CD4-positive, alpha-beta memory T cell (primary cell): ENCODE results near the gene LORICRIN. TPM values are rescaled to one million over a fixed set of nuclear protein-coding genes. Genes with fewer than 3 reads are reported as not detected.
A peak's percentile ranks its signal among the peaks of the same experiment; 100 is the strongest.

Source experiments
- CTCF ChIA-PET: fragments of 350-600 bp; sonication (Branson Sonifier 250); formaldehyde crosslinking; loops from one replicate; lab custom pipeline; 2021; ENCODE audit warnings: inconsistent platforms; ENCODE audit not compliant: partially characterized antibody; lab: Charles Lee
- POLR2A ChIA-PET: fragments of 350-600 bp; sonication (Branson Sonifier 250); formaldehyde crosslinking; loops from one replicate; lab custom pipeline; 2021; ENCODE audit not compliant: partially characterized antibody; lab: Charles Lee
- DNase-seq, 5 donors: peaks; one replicate each; pipeline versions ENCODE4 v3.0.0 to v3.0.0-alpha.2; 2020 to 2022; ENCODE audit warnings: mixed read lengths in 1 of 5
- H3K27ac ChIP-seq: one replicate; pipeline ENCODE4 v1.7.0; 2013; ENCODE audit warnings: low read depth, low read length
- H3K27me3 ChIP-seq: 2 replicates; pipeline ENCODE4 v1.7.0; 2013; ENCODE audit warnings: mild to moderate bottlenecking, low read length, moderate library complexity; ENCODE audit not compliant: insufficient read depth
- H3K36me3 ChIP-seq: 2 replicates; pipeline ENCODE4 v1.7.0; 2013; ENCODE audit warnings: mild to moderate bottlenecking, low read length, moderate library complexity; ENCODE audit not compliant: insufficient read depth
- H3K4me1 ChIP-seq: 2 replicates; pipeline ENCODE4 v1.7.0; 2013; ENCODE audit warnings: mild to moderate bottlenecking, low read length, moderate library complexity; ENCODE audit not compliant: insufficient read depth
- H3K4me3 ChIP-seq, 2 donors: one replicate each; pipeline ENCODE4 v1.7.0; 2013; ENCODE audit warnings: low read length in 2 of 2, mild to moderate bottlenecking in 1 of 2
- H3K9me3 ChIP-seq, 2 donors: one replicate each; pipeline ENCODE4 v1.7.0; 2013; ENCODE audit warnings: low read length in 2 of 2, control low read depth in 1 of 2; ENCODE audit not compliant: control insufficient read depth in 1 of 2
- H3K27ac Mint-ChIP-seq, 7 donors: one replicate each; pipeline ENCODE4 v1.8.0; 2020 to 2021; ENCODE audit warnings: mixed read lengths in 7 of 7, mild to moderate bottlenecking in 6 of 7, inconsistent platforms in 3 of 7, moderate library complexity in 3 of 7
- H3K27me3 Mint-ChIP-seq, 2 donors: one replicate each; pipeline ENCODE4 v1.8.0; 2020 to 2021; ENCODE audit warnings: mixed read lengths in 2 of 2
- H3K36me3 Mint-ChIP-seq, 2 donors: one replicate each; pipeline ENCODE4 v1.8.0; 2020 to 2021; ENCODE audit warnings: mixed read lengths in 2 of 2, inconsistent platforms in 1 of 2, mild to moderate bottlenecking in 1 of 2
- H3K4me1 Mint-ChIP-seq, 4 donors: one replicate each; pipeline ENCODE4 v1.8.0; 2020 to 2021; ENCODE audit warnings: mixed read lengths in 4 of 4, mild to moderate bottlenecking in 1 of 4
- H3K4me3 Mint-ChIP-seq, 8 donors: one replicate each; pipeline ENCODE4 v1.8.0; 2020 to 2021; ENCODE audit warnings: mixed read lengths in 8 of 8, mild to moderate bottlenecking in 7 of 8, moderate library complexity in 6 of 8, inconsistent platforms in 3 of 8
- H3K9me3 Mint-ChIP-seq, 8 donors: one replicate each; pipeline ENCODE4 v1.8.0; 2020 to 2021; ENCODE audit warnings: mixed read lengths in 8 of 8, mild to moderate bottlenecking in 5 of 8, inconsistent platforms in 3 of 8, moderate library complexity in 1 of 8
- intact Hi-C: fragments of 100-400 bp; cut with micrococcal nuclease; formaldehyde crosslinking; loops from one replicate; pipeline ENCODE4 v1.15.1; 2023
- polyA plus RNA-seq, 2 donors: library from polyadenylated mRNA; unstranded; fragments of 300-500 nt; fragmentation: Illumina TruSeq; gene quantifications; one replicate each; pipeline ENCODE4 v1.2.3, GENCODE V29; 2021
- total RNA-seq, 2 experiments: library from RNA; stranded (reverse); gene quantifications; one replicate each; pipeline ENCODE4 v1.2.3, GENCODE V29; 2021

The LORICRIN gene
- total and polyA plus RNA-seq, 4 experiments from 2014 or later: not detected

DNA sequence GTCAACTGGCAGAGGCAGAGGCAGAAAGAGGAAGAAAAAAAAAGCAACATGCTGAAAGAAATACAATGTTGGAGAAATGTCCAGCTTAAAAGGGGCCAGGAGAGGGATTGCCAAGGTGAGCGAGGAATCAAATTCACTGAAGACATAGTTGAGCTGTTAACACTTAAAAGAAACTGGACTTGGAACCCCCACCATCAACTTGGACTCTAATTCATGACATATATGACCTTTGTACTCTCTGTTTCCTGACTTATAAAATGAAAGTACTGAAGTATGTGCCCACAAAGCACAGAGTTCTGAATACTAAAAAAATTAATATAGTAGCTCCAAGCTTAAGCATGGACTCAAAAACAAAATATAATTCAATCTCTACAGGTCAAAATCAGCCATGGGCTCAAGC is 26.0 kb upstream of the LORICRIN start:
- CTCF ChIA-PET: interaction anchor here (1.4 to 1.5 kb wide), 2 partner anchors 8 to 10 kb away, joined by 4 read pairs; no protein-coding TSS in a partner anchor
- peaks cover 0 to 2% (median 0%) of the 10 kb centered on the region in 8 donors for H3K9me3 Mint-ChIP-seq
- H3K4me1 Mint-ChIP-seq: no peaks in the 10 kb centered on the region
- Histone ChIP-seq H3K4me3 (no peak overlapping the region), H3K27me3 (peaks cover 3% of the 10 kb centered on the region), H3K4me1 (no peaks in the 10 kb centered on the region), H3K36me3 (no peaks in the 10 kb centered on the region), H3K27ac (no peak overlapping the region), H3K9me3 (no peaks in the 10 kb centered on the region)
- POLR2A ChIA-PET: no interaction called here
- H3K27ac Mint-ChIP-seq: no peak overlapping the region
- H3K4me3 Mint-ChIP-seq: no peak overlapping the region
- H3K36me3 Mint-ChIP-seq: no peaks in the 10 kb centered on the region
- DNase-seq: no peak
- H3K27me3 Mint-ChIP-seq: peaks cover 22 to 24% of the 10 kb centered on the region in 2 donors
- intact Hi-C loops: no loop called here

DNA sequence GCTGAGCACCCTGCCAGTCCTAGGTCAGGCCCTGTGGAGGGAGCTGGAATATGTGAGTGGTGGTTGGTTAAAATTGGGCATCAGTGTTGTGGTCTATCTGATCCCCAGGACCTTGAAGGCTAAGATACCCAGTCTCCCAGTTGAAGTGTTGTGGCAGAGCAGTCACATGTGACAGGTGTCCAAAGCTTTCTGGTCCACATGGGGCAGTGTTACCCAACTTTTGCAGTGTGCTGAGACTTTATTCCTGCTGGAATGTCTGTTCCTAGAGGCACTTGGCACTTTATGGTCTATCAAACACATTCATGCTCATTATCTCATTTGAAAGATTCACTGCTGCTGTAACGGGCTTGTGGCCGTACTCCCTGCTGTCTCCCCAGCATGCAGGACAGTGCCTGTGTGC is 21.0 kb upstream of the LORICRIN start:
- CTCF ChIA-PET: no interaction called here
- no peaks in the 10 kb centered on the region for H3K36me3 Mint-ChIP-seq
- no peak overlapping the region for H3K4me3 Mint-ChIP-seq

DNA sequence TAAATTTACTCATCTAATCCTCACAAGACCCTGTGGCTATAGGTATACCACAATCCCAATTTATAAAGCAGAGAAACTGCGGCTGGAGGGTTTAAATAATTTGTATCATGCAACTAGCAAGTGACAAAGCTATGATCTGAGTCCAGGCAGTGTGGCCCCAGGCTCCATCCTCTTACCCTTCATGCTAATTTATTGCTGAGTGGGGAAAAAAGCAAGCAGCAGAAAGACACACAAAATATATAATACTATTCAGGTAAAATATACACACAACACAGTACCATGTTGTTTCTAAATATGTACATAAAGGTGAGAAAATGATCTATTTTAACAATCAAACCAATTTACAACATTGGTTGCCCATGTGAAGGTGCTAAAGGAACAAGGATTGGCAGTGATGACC is 17.3 kb upstream of the LORICRIN start:
- H3K9me3 Mint-ChIP-seq: peaks cover 0 to 8% (median 0%) of the 10 kb centered on the region in 8 donors
- Histone ChIP-seq H3K27me3 (no peaks in the 10 kb centered on the region), H3K4me3 (no peak overlapping the region), H3K27ac (no peak overlapping the region), H3K36me3 (no peaks in the 10 kb centered on the region), H3K4me1 (no peaks in the 10 kb centered on the region), H3K9me3 (no peaks in the 10 kb centered on the region)
- CTCF ChIA-PET: no interaction called here
- intact Hi-C loops: no loop called here
- H3K4me3 Mint-ChIP-seq: no peak overlapping the region
- DNase-seq: no peak
- no peaks in the 10 kb centered on the region for H3K36me3 Mint-ChIP-seq
- H3K27me3 Mint-ChIP-seq: peaks cover 7 to 10% of the 10 kb centered on the region in 2 donors
- no peaks in the 10 kb centered on the region for H3K4me1 Mint-ChIP-seq
- H3K27ac Mint-ChIP-seq: no peak overlapping the region
- POLR2A ChIA-PET: no interaction called here

More for the DNA sequence above, 21.0 kb upstream of the LORICRIN start:
- POLR2A ChIA-PET: no interaction called here
- intact Hi-C loops: no loop called here
- Histone ChIP-seq H3K4me1 (no peaks in the 10 kb centered on the region), H3K4me3 (no peak overlapping the region), H3K27ac (no peak overlapping the region), H3K9me3 (no peaks in the 10 kb centered on the region), H3K36me3 (no peaks in the 10 kb centered on the region), H3K27me3 (no peaks in the 10 kb centered on the region)
- Mint-ChIP-seq H3K27ac (no peak overlapping the region), H3K27me3 (peaks cover 8 to 9% of the 10 kb centered on the region in 2 donors), H3K9me3 (peaks cover 0 to 3% (median 0%) of the 10 kb centered on the region in 8 donors), H3K4me1 (no peaks in the 10 kb centered on the region)
- no peak for DNase-seq

DNA sequence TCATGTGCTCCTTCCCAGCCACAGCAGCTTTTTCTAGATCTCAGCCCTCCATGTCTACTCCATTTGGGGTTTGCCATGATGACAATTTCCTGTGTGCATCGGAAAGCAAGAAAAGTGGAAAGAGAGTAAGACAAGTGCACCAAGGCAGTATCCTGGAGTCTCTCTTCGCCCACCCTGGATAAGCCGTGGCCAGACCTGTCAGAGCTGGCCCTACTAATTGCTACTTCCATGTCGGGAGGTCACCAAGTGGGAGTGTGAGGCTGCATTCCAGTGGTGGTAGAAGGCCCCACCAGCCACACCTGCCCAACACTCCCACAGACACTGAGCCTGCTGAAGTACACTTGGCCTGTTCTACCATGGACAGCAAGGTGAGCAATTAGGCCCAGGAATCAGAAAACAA is 14.0 kb upstream of the LORICRIN start:
- no peaks in the 10 kb centered on the region for H3K36me3 ChIP-seq
- H3K4me3 Mint-ChIP-seq: no peak overlapping the region
- ChIA-PET POLR2A (no interaction called here), CTCF (no interaction called here)
- H3K9me3 ChIP-seq: no peaks in the 10 kb centered on the region
- H3K4me3 ChIP-seq: no peak overlapping the region
- no peaks in the 10 kb centered on the region for H3K4me1 Mint-ChIP-seq
- H3K4me1 ChIP-seq: no peaks in the 10 kb centered on the region
- intact Hi-C loops: no loop called here
- DNase-seq: no peak
- no peak overlapping the region for H3K27ac ChIP-seq
- H3K36me3 Mint-ChIP-seq: no peaks in the 10 kb centered on the region
- H3K27me3 ChIP-seq: peaks cover 10% of the 10 kb centered on the region
- peaks cover 16 to 20% of the 10 kb centered on the region in 2 donors for H3K27me3 Mint-ChIP-seq
- H3K27ac Mint-ChIP-seq: no peak overlapping the region
- peaks cover 0 to 8% (median 1%) of the 10 kb centered on the region in 8 donors for H3K9me3 Mint-ChIP-seq

DNA sequence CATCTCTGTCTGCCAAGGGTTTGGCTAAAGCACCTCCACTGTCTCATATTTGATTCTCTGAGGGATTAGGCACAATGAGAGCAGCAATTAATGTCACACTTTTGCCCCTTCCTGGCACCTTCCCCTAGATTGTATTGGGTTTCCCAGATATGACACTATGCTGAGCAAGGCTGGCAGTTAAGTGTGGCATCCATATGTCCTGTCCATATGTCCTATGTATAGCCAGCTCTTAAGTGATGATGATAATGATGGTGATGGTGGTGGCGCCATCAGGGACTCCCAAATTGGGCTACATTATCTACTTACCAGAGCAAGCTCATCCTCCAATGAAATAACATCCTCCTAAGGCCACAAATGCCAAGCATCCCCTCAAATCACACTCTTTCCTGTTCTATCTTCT is 13.5 kb upstream of the LORICRIN start:
- no peaks in the 10 kb centered on the region for H3K9me3 ChIP-seq
- Mint-ChIP-seq H3K27ac (no peak overlapping the region), H3K9me3 (peaks cover 0 to 8% (median 1%) of the 10 kb centered on the region in 8 donors), H3K4me3 (no peak overlapping the region), H3K27me3 (peaks cover 16 to 18% of the 10 kb centered on the region in 2 donors), H3K36me3 (no peaks in the 10 kb centered on the region), H3K4me1 (no peaks in the 10 kb centered on the region)
- CTCF ChIA-PET: no interaction called here
- DNase-seq: no peak
- no peak overlapping the region for H3K4me3 ChIP-seq
- POLR2A ChIA-PET: no interaction called here
- peaks cover 10% of the 10 kb centered on the region for H3K27me3 ChIP-seq
- H3K4me1 ChIP-seq: no peaks in the 10 kb centered on the region
- H3K36me3 ChIP-seq: no peaks in the 10 kb centered on the region
- intact Hi-C loops: no loop called here
- no peak overlapping the region for H3K27ac ChIP-seq

DNA sequence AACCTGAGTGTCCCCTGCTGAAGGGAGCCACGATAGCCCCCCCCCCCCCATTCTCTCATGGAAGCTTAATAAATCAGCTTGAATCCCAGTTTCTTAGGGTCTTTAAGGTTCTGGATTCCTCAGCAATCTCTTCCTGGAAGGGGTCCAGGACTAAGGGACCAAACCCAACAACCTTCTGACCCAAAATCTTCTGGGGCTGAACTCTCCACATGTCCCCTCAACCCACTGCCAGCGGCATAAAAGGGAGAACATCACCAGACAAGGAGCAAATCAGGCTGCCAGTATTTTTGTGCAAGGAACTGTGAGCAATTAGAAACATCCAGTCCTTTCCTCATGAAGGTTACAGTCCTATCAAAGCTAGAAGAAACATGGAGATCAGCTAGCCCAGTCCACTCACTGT is 12.7 kb upstream of the LORICRIN start:
- Histone ChIP-seq H3K4me3 (no peak overlapping the region), H3K27me3 (peaks cover 10% of the 10 kb centered on the region), H3K9me3 (no peaks in the 10 kb centered on the region), H3K36me3 (no peaks in the 10 kb centered on the region), H3K4me1 (no peaks in the 10 kb centered on the region), H3K27ac (no peak overlapping the region)
- Mint-ChIP-seq H3K4me1 (no peaks in the 10 kb centered on the region), H3K9me3 (peaks cover 0 to 8% (median 1%) of the 10 kb centered on the region in 8 donors), H3K4me3 (no peak overlapping the region), H3K27me3 (peaks cover 16 to 18% of the 10 kb centered on the region in 2 donors), H3K36me3 (no peaks in the 10 kb centered on the region), H3K27ac (no peak overlapping the region)
- ChIA-PET CTCF (interaction anchor here (1.1 kb wide), 1 partner anchor 44 kb away, joined by 3 read pairs; the partner anchor contains the start of gene LELP1), POLR2A (no interaction called here)
- no peak for DNase-seq
- intact Hi-C loops: no loop called here

DNA sequence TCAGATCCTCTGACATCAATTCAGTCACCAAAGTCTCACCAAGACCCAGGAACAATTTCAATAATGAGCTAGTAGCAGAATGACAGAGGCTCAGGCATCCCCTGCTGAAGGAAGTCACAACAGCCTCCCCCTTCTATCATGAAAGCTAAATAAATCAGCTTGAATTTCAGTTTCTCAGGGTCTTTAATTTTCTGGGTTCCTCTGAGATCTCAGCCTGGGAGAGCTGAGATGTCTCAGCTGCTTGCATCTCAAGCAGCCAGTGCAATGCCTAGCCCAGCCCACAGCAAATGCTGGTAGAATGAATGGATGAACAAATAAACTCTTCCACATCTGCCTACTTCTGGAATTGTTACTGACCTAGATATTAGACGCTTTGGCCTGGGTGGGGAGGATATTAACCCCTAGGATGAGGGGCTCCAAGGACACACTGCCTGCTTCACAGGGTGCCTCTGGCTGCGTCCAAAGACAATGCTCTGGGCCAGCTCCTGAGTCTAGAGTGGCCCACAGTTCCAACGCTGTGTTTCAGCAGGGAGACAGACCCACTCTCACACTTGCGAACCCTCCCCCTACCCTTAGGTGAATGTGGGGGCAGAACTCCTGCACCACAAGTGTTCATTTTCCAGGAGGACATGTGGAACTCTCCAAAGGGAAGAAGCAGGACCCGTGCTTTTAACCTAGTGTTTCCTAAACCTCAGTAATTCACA is 11.2 kb upstream of the LORICRIN start:
- Histone ChIP-seq H3K4me1 (no peaks in the 10 kb centered on the region), H3K4me3 (no peak overlapping the region), H3K27me3 (peaks cover 10% of the 10 kb centered on the region), H3K9me3 (no peaks in the 10 kb centered on the region), H3K36me3 (no peaks in the 10 kb centered on the region), H3K27ac (no peak overlapping the region)
- H3K9me3 Mint-ChIP-seq: peaks cover 0 to 6% (median 1%) of the 10 kb centered on the region in 8 donors
- intact Hi-C loops: no loop called here
- peak overlapping the region in 1 of 7 donors; percentile 25 for H3K27ac Mint-ChIP-seq
- no peaks in the 10 kb centered on the region for H3K36me3 Mint-ChIP-seq
- no peaks in the 10 kb centered on the region for H3K4me1 Mint-ChIP-seq
- H3K27me3 Mint-ChIP-seq: peaks cover 17 to 18% of the 10 kb centered on the region in 2 donors
- DNase-seq: no peak
- CTCF ChIA-PET: interaction anchor here (1.1 kb wide), 1 partner anchor 45 kb away, joined by 3 read pairs; the partner anchor contains the start of gene LELP1
- H3K4me3 Mint-ChIP-seq: no peak overlapping the region
- POLR2A ChIA-PET: no interaction called here
